GM10847 (cell line): ENCODE results near the gene RUFY4.

ENCODE experiments used
- POLR2A ChIP-seq: IDR thresholded peaks from 2 replicates; pipeline ENCODE4 v1.6.1; 2011; ENCODE audit not compliant: insufficient read length; ENCODE audit errors: extremely low read depth

RUFY4 gene

DNA sequence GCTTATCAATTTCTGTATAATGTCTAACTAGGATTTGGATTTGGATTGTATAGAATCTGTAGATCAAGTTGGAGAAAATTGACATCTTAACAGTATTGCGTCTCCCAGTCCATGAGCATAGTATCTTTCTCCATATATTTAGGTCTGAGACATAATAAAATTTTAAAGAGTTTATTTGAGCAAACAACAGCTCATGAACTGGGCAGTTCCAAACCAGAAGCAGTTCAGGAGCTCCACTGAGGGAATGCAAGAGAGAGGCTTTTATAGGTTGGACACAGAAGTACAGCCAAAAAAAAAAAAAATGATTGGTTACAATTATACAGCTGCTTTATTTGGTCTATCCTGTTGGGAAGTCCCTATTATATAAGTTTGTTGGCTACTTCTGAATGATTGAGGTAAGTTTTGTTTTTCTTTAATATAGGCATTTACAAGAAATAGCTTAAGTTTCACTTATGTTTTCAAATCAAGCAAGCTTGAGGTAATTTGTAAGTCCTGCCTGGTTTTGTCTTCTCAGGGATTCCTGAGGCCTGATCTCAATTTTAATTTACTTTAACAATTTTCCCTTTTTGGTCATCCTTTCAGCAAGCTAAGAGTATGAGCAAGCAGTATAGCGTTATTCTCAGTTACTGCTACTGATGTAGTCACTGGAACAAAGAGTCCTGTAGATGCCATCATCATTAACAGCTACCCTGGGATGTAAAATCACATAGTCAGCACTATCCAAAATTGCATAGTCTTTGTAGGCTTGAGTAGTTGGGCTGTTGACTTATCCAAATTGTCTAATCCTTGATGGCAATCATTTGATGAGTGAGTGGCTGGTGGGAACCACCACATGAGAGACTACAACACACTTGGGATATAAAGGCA is 27.5 kb upstream of the RUFY4 start:
- no peak for TF ChIP-seq POLR2A

GRCh38 chr2:218043100-218043499 is 26.0 kb upstream of the RUFY4 start:
- TF ChIP-seq POLR2A, result no peak

- no peak for TF ChIP-seq POLR2A
These were observed 25.3 kb upstream of the RUFY4 start for GRCh38 chr2:218043701-218044109.

- TF ChIP-seq POLR2A, result no peak
These were observed 22.8 kb upstream of the RUFY4 start for GRCh38 chr2:218046238-218046637.

DNA sequence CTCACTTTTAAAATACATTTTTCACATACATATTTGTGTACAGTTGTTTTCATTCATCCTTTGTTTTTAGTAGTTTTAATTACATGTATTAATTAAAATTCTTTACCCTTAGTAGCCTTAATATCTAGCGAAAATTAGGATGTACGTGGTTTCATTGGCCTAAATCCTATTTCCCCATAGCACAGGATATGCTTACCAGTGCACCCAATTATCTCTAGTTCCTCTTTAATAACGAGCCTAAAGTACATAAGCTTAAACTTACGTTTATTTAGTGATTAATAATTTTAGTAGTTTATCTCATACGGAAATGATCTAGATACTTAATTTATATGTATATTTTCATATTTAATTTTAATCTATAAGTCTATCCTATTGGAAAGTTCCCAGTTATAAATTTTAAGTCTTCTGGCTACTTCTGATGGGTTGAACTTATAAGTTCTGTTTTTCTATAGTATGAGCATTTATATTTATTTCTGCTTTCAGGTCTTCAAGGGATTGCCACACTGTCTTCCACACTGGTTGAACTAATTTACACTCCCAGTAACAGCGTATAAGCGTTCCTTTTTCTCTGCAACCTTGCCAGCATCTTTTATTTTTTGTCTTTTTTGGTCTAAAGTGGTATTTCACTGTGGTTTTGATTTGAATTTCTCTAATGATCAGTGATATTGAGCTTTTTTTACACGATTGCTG is 21.4 kb upstream of the RUFY4 start:
- TF ChIP-seq POLR2A, result no peak

- TF ChIP-seq POLR2A, result no peak
These were observed 17.1 kb upstream of the RUFY4 start for GRCh38 chr2:218051903-218052302.

GRCh38 chr2:218059289-218059688 is 9.8 kb upstream of the RUFY4 start:
- no peak for TF ChIP-seq POLR2A

GRCh38 chr2:218060118-218060517 is 8.9 kb upstream of the RUFY4 start:
- no peak for TF ChIP-seq POLR2A

GRCh38 chr2:218060950-218061660 is 7.9 kb upstream of the RUFY4 start:
- no peak for TF ChIP-seq POLR2A

DNA sequence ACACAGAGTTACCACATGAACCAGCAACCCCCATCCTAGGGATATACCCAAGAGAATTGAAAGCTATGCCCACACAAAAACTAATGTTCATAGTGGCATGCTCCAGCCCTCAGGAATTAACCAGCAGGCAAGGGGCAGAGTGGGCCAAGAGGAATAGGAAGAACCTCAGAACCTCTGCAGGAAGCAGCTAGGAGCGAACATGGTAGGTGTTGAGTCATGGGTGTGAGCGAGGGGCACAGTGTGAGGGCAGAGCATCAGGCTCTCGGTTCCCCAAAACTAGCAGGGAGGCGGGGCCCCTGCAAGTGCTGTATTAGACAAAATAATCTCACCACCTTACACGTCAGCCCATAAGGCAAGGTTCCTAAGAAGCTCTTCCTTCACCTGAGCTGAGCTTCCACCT is 5.6 kb upstream of the RUFY4 start:
- TF ChIP-seq POLR2A, result no peak

DNA sequence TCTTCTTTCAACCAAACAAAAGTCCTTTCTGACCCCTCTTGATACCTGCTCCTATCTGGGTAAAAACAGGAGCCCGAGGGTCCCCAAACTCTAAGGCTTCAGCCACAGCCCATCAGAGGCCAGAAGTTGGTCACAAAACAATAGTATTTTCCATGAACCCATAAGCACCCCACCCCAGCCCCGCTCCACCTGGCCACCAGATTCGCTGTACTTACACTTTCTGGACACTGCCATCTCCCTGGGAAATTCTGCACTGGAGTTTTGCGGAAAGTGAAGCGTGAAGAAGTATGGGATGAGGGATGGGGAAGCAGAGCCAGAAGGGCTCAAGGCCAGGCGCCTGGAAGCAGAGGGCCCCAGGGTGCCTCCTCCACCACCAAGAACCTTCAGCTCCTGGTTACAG is 5.2 kb upstream of the RUFY4 start:
- no peak for TF ChIP-seq POLR2A

DNA sequence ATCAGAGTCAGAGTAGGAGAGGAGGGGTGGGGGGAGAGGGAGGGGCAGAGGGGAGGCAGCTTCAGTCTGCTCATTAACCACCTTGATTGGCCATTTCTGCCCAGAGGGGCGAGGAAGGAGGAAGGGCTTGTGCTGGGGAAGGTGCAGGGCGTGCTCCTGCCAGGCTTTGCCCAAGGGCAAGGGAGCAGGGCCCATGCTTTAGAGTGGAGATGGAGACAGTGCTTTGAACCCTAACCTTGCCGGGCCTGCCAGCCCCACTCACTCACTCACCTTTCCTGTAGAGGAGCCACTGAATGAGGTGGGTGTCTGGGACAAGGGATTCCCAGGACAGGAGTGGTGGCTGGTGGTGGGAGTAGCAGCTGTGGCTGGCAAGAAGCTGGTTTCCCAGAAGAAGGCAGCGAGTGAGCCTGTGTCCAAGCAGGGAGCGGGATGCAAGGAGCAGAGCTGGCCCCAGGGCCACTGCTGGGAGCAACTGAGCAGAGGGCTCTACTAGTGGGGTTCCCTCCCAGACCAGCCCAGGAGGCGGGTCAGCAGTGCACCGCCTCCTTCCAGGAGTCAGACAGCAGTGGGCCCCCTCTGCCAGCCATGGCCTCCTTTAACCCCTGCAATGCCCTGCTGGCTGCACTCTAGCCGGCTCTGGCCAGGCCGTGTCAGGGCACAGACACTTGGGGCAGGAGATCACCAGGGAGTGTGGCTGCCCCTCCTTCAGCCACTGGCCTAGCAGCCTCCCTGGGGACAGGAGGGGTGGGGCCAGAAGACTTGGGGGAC is 3.6 kb upstream of the RUFY4 start:
- no peak for TF ChIP-seq POLR2A

DNA sequence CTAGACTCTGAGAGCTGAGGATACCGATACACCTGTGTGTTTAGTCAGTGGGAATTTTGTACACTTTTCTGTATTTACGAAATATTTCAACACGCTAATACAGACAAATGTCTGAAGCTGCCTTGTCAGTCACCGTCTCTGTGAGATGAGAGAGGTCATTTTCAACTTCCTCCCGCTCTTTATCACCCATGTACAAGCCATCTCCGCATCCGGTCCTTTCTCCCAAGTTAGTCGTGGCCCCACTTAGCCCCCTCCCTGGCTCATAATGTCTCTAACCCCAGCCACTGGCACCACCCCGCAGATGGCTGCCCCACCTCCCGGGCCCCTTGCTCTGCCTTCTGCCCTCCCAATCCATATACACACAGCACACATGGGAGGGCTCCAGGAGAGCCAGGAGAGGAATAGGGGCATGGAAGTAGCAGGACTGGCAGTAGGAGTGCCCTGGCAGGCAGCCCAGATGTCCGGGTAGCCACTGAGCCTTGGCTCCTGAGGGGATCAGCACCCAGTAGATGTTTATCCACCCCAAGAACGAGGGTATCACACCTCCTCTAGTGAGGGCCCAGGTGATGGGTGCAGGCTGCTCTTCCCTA is 2.0 kb upstream of the RUFY4 start:
- no peak for TF ChIP-seq POLR2A

DNA sequence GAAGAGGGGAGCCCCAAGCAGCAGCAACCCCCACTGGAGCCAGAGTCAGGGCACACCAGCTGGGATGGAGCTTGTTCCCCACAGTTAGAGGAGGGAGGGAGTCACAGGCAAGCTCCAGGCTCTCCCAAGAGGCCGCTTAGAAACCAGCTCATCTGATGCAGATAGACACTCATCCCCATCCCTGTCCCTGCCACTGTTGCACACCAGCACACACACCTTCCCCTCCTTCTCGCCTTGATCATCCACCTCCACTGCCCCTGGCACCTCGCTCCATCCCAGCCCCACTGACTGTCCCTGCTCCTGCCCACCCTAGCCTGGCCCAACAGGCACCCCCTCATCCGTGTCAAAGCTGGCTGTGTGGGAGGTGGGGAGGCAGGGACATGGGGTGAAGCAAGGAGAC is 1.5 kb upstream of the RUFY4 start:
- TF ChIP-seq POLR2A, result no peak
